HG03159 (cell line): ENCODE measurements around the gene GALT.

ENCODE experiments used
- ATAC-seq: cut with Tn5 transposase; IDR thresholded peaks from one replicate; pipeline ENCODE4 v1.9.1; 2021; ENCODE audit warnings: mild to moderate bottlenecking, moderate library complexity; ENCODE audit not compliant: unreplicated experiment

Gene GALT

DNA sequence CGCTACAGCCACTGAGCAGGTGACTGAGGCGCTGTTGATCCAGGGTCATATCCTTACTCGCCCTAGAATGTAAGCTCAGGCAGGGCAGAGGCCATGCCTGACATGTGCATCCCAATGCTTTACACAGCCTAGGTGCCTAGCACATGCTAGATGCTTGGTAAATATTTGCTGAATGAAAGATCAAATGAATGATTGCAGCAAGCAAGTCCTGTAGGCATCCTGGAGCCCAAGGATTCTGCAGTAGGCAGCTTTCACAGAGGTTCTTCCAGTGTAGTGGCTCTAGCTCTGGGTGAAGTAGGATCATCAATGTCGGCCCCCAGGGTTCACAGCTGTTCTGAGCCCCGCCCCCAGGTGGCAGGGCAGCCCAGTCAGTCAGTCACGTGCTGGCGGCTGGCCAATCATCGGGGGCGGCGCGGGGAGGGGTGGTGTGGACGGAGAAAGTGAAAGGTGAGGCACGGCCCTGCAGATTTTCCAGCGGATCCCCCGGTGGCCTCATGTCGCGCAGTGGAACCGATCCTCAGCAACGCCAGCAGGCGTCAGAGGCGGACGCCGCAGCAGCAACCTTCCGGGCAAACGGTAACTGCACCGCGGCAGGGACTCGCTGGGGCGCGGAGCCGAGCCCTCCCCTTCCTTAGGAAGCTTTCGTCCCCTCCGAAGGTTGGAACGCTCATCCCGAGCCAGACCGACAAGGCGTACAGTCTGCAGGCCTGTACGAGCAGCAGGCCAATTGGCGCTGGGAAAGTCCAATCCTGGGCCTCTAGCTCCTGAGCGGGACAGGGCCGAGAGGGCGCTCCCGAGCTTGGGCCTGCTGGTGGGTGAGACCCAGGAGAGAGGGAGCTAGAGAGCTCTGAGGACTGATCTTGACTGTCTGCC is at the start of gene GALT:
Gene GALT, plus strand, starts transcription at position 465 of the 873 bp plus-strand sequence. Its CDS starts 30 bp downstream, at position 495.
- peak; percentile 79 for ATAC-seq

DNA sequence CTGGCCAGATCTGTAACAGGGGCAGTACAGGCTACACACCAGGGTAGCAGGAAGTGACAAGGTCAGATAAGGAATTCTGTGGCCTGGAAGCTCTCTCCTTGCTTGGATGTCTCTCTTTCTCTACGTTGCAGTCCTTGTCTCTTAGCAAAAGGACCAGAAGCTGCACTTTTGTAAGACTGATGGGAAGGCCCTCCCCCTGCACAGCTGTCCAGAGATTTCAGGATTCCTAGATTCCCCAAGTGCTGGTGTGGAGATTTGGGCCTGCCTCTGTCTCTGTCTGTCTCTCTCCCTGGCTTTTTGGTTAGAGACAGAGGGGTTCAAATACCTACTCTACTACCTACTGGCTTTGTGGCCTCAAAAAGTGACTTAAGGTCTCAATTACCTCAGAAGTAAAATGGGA is 46.9 kb upstream of the GALT start:
- no peak for ATAC-seq

DNA sequence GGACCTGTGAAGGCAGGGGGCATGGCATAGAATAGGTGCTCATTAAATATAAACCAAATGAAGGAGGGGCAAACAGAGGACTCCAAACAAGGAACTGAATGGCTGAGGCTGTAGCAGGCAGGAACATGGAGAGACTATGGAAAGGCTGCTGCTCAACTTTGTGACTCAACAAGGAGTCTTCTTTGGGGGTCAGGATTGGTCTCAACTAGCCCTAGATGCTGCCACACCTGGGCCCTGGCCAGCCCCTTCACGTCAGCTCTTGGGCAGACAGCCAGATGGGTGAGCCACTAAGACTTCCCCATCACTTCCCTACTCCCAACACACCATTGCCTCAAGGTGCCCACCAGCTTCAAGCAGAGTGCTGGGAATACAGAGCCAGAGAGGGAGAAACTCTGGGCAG is 45.6 kb upstream of the GALT start:
- ATAC-seq, result no peak

DNA sequence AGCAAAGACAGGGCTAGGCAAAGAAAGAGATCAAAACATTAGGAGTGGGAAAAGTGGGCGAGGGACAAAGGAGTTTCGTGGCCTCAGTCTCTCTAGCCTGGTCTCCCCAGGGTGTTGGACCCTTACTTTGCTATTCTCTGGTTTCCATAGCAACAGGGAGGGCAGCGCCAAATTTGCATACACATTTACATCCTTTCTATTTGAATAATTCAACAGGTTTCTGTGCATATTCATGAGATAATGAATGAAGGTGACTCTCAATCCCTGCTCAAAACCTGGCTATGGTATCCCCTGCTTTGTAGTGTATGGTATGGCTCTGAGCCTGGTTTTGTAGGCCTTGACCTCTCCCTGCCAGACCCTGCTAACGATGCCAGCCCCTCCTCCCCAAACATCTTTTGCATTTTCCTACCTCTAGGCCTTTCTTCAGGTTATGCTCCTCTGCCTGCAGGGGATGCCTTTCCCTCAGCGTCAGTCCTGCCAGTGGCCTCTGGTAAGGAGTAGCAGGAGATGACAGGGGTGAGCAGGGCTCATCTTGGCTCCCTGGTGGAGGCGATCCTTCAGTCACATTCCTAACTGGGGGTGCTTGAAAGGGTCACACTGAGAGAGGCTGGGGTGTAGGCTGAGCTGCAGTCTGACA is 44.4 kb upstream of the GALT start:
- no peak for ATAC-seq

DNA sequence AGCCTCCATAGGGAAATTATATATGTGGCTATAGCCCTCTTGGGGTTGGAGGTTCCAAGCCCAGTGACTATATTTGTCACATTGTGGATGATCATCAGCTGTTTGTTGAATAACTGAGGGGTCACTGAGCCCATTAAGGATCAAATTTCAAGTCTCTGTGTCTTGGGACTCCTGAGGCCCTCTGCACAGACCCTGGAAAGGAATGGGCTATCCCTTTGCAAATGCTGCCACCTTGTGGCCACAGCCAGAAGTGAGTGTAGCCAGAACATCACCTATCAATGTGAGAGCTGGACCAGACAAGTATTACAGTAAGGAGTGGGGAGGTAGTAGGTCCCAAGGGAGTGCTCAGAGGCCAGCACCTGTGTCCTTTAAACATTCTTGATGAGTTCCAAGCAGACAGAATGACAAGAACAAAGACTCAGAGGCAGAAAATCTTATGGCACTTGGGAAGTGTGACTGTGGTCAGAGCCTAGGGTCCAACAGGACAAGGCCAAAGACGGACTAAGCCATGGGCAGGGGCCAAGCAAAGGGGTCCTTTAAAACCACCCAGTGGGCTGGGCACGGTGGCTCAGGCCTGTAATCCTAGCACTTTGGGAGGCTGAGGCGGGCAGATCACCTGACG is 42.8 kb upstream of the GALT start:
- peak; percentile 75 for ATAC-seq

DNA sequence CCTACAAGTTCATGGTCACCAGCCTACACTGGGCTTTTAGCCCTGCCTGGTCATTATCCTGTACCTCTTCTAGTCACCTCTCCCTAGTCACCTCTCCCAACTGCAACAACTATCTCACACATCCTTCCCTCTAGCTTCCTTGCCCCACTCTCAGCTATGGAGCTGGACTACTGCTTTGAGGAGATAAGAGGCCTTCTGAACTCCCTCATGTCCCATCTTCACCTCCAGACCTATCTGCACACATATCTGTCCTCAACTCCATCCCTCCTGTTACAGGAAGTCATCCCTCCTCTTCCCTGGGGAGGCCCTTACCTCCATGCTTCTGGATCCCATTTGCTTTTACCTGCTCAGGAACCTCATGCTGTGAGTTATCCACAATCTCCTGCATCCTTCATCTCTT is 40.3 kb upstream of the GALT start:
- no peak for ATAC-seq

DNA sequence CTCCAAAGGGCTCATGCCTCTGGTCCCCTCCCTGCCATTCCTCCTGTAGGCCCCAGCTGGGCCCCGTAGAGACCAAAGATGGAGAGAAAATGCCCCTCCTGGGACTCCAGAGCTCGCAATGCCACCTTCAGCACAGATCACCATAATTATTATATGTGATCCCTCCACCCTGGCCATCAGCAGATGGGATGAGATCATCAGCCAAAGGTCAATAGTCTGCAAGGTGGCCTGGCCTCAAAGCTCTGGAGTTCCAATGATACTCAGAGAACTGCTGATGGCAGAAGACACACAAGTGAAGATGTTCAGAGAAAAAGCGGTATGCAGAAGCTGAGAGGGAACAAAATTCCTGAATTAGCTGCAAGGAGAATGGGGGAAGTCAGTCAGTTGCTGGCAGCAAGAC is 39.6 kb upstream of the GALT start:
- no peak for ATAC-seq

DNA sequence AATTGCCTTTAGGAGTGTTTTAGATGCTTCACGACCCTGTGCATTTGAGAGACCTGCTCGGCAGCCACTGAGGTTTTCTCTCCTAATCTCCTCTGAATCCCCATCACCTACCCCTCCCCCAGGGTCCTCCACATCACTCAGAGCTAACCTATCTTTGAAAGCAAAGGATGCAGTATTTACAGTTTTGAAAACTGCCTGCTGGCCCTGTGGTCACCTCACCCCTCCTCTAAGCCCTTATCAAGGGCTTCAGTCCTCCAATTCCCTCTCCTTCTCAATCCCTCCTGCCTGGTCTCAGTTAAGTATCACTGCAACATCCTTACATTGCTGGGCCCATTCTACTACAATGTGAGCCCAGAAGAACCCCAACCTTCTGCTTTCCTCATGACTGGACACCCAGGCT is 39.1 kb upstream of the GALT start:
- ATAC-seq, result no peak

DNA sequence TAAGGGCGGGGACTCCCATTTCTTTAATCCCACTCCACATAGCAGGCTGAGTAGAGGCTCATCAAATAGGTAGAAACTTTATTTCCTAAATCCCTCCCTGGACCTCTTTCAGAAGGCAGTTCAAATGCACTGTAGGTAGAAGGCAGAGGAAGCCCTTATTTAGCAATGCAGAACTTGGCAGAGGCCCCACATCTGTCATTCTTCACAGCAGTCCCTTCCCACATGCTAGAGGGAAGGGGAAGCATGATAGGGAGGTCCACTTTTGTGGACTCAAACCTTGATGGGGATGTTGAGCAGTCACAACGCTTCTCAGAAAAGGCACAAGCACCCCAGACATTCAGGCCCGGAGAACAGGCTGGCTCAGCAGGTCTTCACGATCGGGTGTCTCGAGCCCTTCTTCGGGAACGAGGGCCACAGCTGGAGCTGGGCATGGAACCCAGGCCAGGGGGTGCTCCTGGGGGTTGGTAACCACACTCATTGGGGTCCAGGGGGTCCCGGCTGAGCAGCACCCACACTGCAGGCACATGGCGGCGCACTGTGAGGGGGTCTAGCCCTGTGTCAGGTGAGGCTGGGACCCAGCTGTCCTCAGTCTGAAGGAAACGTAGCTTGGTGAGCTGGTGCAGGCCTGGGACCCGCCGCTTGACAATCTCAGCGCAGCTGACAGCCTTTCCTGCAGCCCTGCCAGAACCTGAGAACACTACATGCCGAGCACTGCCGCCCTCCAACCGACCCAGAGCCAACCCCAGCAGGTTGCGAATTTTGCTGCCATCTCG is 35.9 kb upstream of the GALT start:
- no peak for ATAC-seq

DNA sequence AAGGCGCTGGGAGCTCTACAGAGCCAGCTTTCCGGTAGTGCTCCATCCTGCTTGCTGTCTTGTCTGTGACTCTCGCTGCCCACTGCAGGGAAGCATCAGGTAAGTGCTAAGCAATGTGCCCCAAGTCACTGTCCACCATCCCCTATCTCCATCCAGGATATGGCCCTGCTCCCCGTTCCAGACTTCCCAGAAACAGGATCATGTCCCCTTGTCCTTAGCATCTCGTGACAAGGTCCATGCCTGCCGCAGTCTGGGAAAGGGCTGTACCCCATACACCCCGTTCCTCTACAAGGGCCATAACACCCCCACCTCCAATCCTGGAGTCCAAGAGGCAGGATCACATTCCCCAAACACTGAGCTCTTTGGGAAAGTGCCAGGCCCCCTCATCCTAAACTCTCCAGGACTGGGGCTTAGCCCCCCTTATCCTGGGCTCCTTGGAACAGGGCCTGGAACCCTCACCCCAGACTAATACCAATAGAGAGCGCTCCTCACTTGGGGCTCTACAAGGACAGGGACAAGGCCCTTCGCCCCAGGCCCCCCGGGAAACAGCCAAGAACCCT is 35.1 kb upstream of the GALT start:
- no peak for ATAC-seq

DNA sequence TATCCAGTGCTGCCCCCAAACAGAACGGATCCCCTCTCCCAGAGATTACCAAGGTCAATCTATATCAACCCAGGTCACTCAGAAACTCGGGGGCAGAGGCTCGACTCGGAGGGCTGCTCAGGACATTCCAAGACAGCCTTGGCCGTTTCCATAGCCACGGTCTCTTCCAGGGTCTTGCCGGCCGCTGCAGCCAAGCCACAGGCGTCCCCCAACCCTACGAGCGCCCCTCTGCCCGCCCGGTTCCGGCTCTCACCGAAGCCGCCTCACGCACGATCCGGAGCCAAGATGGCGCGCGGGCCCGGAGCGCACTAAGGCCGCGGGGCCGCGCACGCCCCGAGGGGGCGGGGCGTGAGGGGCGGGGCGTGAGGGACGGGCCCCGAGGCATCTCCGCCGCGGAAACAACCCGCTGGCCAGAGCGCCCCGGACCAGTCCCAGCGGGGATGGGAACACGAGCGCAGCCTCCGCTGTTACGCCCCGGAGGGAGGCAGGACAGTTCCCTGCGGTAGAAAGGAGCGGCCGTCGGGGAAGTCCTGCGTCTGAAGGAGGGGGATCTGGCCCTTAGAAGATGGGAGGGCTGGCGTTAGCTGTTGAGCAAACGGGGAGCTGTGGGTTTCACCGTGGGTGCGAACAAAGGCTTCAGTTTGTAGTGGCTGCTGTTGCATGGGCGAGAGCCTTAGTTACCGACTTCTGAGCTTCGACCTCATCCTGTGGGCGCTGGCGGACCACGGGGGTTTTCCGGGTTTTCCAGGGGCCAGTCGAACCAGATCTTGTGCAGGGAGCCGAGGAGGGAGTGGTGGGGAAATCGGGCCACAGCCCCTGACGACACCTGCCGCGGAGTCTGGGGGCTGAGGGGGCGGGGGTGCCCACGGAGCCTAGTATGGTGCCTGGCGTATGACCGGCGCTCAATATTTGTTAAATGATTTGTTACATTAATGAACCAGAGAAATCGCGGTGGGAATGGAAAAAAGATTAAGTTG is 34.4 kb upstream of the GALT start, which contains the start of gene RPP25L:
Gene RPP25L, minus strand, starts transcription at position 287 of the 977 bp plus-strand sequence. CDS start 801 bp downstream, outside the sequence.
- ATAC-seq, result peak; percentile 87

DNA sequence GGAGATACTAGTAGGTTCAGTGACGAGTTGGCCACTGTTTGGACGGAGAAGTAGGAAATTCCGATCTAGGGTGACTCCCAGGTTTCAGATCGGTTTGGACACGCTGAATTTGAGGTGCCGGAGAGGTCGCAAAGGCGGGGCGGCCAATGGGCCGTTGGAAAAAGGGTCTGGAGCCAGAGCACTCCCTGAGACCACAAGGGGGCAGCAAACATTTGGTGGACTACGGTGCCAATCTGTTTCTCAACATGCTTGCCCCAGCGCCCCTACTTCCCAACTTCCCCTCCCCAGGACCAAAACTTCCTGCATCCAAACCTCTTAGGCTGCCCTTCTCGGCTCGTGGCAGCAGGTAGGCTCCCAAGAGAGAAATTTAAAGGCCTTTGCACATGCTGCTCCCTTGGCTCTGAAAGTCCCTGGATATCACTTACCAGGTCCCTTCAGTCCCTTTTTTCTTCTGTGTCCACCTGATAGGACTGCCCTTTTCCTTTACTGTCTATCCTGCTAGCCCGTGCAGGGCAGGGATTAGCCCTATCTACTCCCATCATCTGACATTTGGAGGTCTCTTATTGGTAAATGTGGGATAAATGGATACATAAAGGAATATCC is 33.6 kb upstream of the GALT start:
- ATAC-seq, result no peak

DNA sequence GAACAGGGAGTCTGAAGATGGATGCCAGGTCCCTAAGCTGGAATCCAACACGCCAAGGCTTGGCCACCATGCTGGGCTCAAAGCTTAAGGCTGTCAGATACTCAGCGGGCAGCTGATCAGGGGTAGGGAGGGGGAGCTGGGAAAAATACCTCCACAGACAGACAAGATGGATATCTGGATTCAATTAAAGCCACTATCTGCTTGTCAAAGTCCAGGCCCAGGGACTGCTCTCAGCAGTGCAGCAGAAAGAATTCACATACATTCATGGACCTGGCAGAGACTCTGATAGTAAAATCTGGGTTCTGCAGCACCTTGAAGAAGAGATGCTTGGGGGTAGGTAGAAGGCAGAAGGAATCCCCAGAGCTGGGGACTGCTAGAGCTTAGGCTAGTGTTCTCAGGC is 31.3 kb upstream of the GALT start:
- ATAC-seq, result no peak

DNA sequence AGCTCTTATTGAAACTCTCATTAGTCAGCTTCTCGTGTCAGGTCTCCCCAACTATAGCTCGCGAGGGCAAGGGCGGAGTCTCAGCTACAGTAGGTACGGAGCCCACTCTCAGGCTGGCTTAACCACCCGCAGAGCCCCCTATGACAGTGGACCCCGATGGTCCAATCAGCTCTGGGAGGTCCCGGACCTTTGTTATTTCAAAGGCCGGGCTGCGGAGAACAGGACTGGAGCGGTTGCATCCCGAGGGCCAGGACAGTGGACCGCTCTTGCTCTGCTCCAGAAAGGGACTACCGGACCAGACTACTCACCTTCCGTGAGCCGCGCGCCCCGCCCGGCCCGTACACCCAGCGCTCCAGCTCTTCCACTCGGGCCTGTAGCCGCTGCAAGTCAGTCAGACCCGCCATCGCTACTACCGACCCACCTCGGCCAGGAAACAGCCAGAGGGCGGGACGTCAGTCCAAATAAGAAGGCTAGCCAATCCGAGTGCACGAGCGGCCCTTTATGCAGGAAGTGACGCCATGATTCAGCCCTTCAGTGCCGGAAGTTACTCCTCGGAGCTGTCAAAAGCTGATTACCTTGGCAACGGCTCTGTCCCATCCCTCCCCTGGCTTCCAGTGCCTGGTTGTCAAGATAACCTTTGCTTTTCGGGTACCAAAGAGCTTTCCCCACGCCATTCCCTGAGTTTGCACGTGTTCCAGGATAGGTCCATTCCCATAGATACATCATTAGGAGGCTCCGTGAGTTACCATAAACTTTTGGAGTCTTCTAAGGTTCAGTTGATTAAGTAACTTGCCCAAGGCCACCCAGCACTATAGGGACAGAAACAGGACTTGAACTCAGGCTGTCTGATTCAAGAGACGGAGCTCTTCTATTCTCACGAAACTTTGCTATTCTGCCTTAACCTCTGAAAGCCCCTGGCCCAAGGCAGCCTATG is 26.1 kb upstream of the GALT start, which contains the start of gene DCTN3:
Gene DCTN3, minus strand, starts transcription at position 435 of the 934 bp plus-strand sequence. Its CDS starts 31 bp downstream, at position 404.
- peak; percentile 98 for ATAC-seq

DNA sequence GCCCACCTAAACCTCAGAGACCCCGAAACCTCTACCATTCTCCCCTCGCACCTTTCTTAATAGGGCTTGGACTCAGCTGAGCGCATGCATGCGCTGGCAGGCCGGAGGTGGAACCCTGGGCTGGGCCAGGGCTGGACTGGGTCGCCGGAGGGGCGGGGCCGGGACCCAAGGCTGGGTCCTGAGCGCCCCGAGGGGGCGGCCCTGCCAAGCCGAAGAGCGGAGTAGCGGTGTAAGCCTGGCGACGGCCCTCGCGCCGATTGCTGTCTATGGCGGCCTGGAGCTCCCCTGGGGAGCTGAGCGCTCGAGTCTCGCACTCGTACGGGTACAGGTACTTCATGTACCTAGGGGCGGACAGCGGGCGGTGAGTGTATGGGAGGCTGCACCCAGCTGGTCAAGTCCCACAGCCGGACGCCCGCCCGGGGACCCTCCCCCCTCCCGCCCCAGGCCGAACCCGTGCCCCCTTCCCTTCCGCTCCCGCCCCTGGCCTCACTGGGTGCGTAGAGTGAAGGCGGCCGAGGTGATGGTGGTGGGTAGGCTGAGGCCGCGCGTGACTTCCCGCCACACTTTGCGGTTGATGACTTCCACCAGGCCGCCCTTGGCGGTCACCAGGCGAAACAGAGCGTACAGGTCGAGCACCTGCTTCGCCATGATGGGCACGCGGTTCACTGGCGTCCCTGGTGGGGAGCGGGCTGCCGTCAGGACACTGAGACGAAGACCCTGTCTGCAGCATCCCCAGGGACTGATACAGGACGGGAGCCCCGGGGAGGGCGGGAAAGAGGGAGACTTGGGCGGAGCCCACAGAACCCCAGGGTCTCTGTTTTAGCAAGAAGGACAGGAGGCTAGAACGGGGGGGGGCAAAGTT is 22.9 kb upstream of the GALT start:
- ATAC-seq, result no peak

DNA sequence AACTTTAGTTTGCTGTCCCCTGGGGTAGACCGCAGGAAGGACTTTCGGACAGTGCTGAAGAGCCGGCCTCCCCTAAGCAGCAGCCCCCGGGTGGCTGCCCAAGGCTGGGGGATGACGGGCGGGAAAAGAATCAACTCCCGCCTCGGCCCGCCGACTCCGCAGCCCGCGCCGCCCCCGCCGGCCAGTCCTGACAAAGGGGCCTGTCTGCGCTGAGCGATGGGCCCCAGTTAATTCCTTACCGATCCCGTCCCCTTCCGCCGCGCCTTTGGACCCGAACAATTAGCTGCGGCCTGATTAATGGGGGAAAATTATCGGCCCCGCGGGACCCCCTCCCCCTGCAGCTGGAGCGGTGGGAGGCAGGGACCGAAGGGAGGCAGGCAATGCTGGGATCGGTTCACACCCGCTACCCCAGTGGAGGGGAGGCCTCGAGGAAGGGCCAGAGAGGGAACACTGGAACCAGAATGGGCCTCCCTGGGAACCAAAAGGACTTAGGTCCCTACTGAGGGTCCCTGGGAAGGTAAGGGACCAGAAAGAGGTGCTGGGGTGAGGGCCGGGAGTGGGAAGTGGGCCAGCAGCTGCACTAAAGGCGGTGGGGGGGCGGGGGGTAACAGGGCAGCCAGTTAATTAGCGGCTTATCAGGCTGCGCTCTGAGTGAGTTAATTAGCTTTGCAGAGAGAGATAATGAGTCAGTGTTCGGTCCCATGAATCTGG is 21.8 kb upstream of the GALT start:
- no peak for ATAC-seq

DNA sequence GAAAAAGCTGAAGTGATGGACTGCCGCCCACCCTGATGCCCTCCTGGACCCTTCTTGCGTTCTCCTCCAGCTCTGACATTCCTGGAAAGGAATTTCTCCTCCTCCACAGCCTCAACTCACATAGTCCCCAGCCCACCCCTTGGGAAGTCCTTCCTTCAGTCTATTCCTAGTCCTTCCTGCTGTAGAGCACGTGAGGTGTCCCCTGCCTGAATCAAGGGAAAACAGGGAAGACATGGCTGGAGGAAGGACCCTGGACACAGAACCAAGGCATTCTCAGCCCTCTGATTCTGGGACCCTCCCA is 21.3 kb upstream of the GALT start:
- ATAC-seq, result no peak
